GM21576 (cell line): Measurements from ENCODE around the gene AKNAD1.

ENCODE experiments used
- ATAC-seq: cut with Tn5 transposase; IDR thresholded peaks from one replicate; pipeline ENCODE4 v1.9.1; 2021; ENCODE audit warnings: mild to moderate bottlenecking, moderate library complexity; ENCODE audit not compliant: unreplicated experiment

The AKNAD1 gene

GRCh38 chr1:108830119-108831008 is 26.5 kb downstream of the AKNAD1 start:
- ATAC-seq = no peak

- ATAC-seq = no peak
Observed at GRCh38 chr1:108829498-108829916, 27.4 kb downstream of the AKNAD1 start.

GRCh38 chr1:108828074-108828961 is 28.6 kb downstream of the AKNAD1 start:
- ATAC-seq = no peak

GRCh38 chr1:108826081-108826635 is 30.7 kb downstream of the AKNAD1 start:
- ATAC-seq = no peak

- ATAC-seq = no peak
Observed at GRCh38 chr1:108824051-108824450, 32.8 kb downstream of the AKNAD1 start.

GRCh38 chr1:108823632-108824031 is 33.3 kb downstream of the AKNAD1 start:
- ATAC-seq = no peak

- no peak for ATAC-seq
Observed at GRCh38 chr1:108819878-108820277, 37.0 kb downstream of the AKNAD1 start.

- ATAC-seq = no peak
Observed at GRCh38 chr1:108817811-108818210, 39.1 kb downstream of the AKNAD1 start.

- no peak for ATAC-seq
Observed at GRCh38 chr1:108817016-108817415, 39.9 kb downstream of the AKNAD1 start.

GRCh38 chr1:108816049-108816893 is 40.6 kb downstream of the AKNAD1 start:
- no peak for ATAC-seq

- ATAC-seq = no peak
Observed at GRCh38 chr1:108815566-108815965, 41.3 kb downstream of the AKNAD1 start.

- no peak for ATAC-seq
Observed at GRCh38 chr1:108814343-108815125, 42.4 kb downstream of the AKNAD1 start.

GRCh38 chr1:108813326-108813725 is 43.6 kb downstream of the AKNAD1 start:
- no peak for ATAC-seq

- ATAC-seq = no peak
Observed at GRCh38 chr1:108811611-108812010, 45.3 kb downstream of the AKNAD1 start.

- no peak for ATAC-seq
Observed at GRCh38 chr1:108808438-108808837, 48.5 kb downstream of the AKNAD1 start.

- ATAC-seq = no peak
Observed at GRCh38 chr1:108803548-108803947, 53.3 kb downstream of the AKNAD1 start.

GRCh38 chr1:108801101-108801500 is 55.8 kb downstream of the AKNAD1 start:
- no peak for ATAC-seq

- ATAC-seq = no peak
Observed at GRCh38 chr1:108799001-108799400, 57.9 kb downstream of the AKNAD1 start.

- no peak for ATAC-seq
Observed at GRCh38 chr1:108792420-108792819, 64.5 kb downstream of the AKNAD1 start.

- ATAC-seq = no peak
Observed at GRCh38 chr1:108791790-108792189, 65.1 kb downstream of the AKNAD1 start.
